ENCODE measurements around the gene ING3.
"Not testable (repeated sequence)": the region's sequence is repeated elsewhere in the genome, so short reads cannot be mapped to it uniquely, and the experiment has no call there.

ING3 gene

DNA sequence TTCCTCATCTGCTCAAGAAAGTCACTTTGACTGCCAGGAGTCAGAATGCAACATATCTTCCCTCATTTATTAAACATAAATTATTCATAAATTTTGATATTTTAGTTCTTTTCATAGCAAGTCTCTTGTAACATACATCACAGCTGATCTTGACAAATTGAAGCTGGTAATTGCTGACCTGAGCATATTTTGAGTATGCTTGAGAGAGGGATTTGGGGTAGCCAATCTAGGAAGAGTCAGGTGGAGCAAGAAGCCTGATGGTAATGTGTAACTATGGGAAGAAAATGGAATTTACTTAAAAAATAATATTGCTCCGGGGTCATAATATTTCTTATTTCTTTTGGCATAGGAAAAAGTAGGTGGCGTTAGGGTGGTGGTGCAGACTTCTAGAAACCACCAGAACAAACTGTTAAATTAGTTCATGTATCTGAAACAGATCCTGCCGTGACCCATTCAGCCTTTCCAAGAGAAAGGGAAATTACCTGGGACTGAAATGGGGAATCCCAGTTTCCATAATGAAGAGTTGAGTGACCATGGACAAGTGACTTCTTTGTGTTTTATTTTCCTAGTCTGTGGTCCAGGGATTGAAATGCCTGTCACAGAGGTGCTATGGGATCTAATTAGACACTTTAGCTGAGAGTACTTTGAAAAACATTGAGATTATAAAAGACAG lies 50.8 kb downstream of the ING3 start:
- no peak for DNase-seq (ENCODE audit: low read depth in 1 of 2, low spot score in 1 of 2)

DNA sequence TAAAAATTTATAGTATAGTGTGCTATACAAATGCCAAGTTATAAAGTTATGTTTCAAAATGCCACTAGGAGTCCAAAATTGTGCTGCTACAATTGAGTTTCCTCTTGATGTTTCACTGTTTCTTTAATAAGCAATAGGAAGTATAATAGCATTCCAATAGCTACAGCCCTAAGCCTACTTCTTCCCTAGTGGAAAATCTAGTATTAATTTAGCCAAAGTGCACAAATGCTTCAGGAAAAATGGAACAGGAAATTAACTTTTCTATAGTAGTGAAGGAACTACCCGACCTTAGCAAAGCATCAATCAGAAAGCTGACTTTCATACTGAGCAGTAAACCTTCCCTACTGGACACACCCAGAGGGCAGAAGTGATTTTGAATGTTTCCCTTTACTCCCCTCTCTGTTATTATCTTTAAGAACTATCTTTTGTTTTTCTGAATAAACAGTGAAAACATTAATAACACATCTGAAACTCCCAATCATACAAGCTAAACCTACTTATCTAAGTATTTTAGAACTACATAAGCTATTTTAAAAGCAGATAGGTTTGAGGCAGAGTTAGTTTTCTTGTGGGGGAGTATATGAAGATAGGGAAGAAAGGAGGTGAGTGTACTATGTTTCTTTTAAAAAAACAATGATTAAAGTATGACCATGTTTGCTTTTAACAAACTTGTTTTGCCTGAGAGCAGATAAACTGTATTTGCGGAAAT lies 51.6 kb downstream of the ING3 start:
- no peak for DNase-seq (ENCODE audit: low read depth in 1 of 2, low spot score in 1 of 2)

DNA sequence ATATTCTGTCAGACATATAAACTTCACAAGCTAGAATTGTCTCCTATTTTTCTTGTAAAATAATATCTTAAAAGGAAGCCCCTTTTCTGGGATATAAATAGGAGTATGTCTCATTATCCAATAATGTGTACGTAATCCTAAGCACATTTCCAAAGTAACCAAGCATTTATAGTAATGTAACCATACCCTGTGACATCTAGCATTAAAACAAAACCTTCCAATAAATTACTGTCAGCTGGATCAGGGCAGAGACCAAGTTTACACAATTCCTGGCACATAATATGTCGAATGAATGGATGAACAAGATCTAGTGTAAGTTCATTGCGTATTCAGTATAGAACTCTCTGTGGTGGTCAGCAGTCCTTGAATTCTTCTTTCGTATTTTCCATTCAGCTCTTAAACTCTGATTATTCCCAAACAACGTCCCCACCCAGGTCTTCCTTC lies 52.2 kb downstream of the ING3 start:
- DNase-seq (ENCODE audit: low read depth in 1 of 2, low spot score in 1 of 2) = no peak

DNA sequence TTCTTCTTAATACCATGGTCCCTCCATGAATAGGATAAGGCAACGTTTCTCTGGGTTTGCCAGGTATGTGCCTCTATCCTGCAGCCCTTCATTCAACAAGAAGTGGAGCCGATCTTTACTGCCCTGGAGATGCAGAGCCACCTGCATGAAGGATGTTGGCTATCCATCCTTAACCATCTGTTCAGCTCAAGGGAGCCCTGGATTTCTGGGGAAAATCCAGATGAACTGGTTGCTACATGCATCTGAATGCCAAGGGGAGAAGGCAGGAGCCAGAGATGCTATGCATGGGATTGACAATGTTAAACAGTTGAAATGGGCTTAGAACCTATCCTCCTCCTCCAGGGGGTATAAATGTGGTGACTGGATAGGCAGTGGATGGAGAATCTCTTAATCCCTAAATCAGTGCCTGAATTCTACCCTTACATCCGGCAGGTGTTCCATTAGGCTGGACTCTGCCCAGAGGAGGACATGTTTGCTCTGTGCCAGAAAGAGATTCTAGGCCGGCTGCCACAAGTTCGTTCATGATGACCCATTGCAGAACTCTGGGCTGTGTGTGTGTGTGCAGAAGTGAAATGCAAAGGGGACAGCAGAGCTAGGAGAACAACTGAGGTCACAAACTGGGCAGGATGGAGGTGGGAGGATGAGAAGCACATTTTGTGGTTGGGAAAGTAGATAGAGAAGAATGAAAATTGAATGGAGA lies 53.6 kb downstream of the ING3 start:
- DNase-seq (ENCODE audit: low read depth in 1 of 2, low spot score in 1 of 2) = no peak

DNA sequence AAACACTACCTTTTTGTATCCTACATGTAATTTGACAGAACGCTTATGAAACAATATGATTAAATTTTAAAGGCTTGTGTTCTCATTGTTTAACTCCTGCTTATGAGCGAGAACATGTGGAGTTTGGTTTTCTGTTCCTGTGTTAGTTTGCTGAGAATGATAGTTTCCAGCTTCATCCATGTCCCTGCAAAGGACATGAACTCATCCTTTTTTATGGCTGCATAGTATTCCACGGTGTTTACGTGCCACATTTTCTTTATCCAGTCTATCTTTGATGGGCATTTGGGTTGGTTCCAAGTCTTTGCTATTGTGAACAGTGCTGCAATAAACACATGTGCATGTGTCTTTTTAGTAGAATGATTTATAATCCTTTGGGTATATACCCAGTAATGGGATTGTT lies 54.5 kb downstream of the ING3 start:
- DNase-seq (ENCODE audit: low read depth in 1 of 2, low spot score in 1 of 2) = not testable (repeated sequence)

DNA sequence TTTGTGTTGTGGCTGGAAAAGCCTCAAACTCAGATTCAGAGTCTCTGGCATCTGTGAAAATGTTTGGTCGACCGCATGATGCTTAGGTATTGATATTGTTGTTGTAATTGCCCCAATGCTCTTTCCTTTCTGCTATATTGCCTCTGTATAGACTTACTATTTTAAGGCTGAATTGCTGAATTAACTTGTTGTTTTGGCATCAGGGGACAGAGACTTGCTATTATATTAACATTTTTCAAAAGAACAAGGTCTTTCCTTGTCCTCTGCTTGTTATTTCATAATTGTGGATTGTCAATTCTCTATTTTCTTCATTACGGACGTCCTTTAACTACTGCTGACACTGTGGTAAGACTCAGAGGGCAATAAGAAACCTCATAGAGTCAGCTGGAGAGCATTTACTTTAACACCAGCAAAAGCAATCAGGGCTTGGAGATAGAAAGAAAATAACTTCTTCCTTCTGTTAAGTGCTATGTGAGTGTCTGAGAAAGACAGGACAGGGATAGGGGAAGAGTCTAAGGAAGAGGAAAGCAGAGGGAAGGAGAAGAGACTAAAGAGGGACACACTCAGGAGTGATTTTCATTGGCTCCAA lies 55.5 kb downstream of the ING3 start:
- DNase-seq (ENCODE audit: low read depth in 1 of 2, low spot score in 1 of 2) = no peak

DNA sequence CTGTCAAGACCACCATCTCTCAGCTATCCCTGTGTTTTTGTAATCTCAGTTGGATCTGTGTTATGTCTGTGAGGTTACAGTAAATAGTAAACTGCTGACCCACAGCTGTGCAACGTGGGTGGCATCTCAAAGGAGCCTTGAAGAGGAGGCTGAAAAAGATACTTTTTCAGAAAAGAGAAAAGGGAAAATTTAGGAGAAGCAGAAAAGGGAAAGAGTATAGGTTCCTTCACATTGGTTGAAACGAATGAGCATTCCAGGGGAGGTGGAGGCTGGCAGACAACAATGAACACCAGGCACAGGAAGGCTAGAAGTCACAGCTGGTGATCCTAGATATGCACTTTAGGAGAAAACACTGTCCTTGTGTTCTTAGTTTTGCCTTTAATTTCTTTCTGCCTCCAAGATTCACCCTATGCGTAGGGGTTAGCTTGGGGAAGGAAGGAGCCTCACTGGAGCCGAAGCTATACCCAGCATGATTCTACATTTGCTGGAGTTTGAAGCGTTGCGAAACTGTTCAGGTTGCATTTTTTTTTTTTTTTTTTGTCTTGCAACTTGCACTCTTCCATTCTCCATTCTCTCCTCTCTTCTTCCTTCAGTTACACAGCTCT lies 56.2 kb downstream of the ING3 start:
- no peak for DNase-seq (ENCODE audit: low read depth in 1 of 2, low spot score in 1 of 2)

DNA sequence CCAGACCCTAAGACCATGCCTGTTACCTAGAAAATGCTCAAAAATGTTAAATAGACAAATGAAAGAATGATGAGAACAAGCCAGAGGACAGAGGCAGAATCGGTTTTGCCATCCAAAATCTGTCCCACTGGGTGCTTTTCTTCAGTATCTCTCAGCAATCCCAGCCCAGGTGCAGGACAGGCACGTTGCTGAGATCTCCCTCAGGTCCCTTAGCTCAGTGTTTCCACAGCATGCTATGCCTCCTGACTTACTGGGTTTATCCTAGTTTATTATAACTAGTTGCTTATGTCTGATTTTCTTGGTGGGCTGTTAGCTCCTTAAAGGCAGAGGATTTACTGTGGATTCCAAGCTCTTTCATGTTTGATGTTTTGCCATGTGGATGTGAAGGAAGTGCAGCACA lies 58.2 kb downstream of the ING3 start:
- DNase-seq (ENCODE audit: low read depth in 1 of 2, low spot score in 1 of 2) = no peak

DNA sequence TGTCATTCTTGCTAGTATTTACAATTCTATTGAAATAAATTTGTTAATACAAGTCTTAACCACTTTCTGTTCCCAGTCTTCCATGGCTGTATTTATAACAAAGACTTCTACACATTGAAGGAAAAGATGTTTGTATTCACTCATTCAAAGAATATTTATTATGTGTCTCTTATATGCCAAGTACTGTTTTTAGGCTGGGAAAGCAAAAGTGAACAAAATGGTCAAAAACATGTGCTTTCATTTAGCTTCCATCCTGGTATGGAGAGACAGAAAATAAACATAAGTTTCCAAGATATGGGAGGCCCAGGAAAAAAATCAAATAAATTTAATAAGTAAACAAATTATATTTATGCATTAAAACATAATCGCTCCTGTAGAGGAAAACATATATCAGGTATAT lies 60.8 kb downstream of the ING3 start:
- DNase-seq (ENCODE audit: low read depth in 1 of 2, low spot score in 1 of 2) = no peak

DNA sequence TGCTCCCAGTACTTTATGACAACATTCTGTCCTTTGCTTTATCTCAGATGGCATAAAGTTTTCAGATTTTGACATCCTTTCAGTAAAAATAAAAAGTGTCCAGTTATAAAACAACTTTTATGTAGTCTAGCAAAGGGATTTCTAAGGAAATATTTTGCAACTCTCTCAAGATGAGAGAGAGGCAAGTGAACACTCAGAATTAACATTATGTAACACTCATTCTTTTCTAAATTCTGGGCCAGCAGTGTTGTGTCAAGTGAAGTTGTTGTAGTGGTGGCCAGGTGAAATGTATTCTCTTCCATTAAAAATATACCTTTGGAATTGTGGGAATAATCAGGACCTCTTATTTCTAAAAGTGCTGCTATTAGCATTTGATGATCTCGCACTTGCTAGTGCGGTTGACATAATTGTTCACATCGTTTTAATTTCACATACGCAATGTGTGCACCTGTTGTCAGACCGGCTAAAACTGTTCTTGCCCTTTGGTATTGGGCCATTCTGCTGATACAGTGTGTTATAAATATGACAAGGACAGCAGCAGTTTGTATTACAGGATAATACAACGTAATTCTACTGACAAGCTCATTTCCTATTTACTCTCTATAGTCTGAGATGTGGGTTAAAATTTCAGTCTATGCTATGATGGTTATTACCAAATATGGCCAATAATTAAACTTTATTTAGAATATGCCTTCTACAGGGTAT lies 61.7 kb downstream of the ING3 start:
- no peak for DNase-seq (ENCODE audit: low read depth in 1 of 2, low spot score in 1 of 2)

DNA sequence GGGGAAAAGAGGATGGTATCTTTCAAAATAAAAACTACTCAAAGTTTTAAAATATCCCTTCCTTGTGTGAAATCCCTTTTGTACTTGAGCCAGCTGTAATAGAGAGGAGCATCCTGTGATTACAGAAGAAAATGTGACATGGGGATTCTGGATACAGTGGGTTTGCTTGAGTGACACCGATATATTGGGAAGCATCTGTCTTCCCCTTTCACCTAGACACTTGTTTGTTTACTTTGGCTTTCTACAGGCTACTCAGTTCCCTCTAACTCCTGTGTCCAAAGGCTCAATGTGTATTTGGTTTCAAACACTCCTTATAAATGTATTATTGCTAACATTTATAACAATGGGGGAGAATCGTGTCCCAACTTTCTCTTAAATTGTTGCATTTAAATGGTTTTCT lies 62.3 kb downstream of the ING3 start:
- DNase-seq (ENCODE audit: low read depth in 1 of 2, low spot score in 1 of 2) = no peak

DNA sequence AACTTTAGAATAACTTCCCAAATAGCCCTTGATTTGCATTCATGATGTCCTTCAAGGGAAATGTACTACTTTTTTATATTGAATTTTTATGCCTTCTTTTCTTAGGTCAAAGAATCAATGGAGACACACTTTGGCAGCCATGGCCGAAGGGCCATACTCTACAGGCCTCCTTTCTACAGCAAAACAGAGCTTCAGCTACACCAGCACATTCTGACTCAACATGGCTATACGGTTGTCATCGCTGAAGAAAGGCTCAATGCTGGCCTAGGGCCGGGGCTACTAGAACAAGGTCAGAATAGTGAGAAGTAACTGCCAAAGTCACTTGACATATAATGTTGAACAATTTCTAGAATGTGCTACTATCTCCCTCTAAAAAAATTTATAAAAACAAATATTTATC lies 65.0 kb downstream of the ING3 start:
- no peak for DNase-seq (ENCODE audit: low read depth in 1 of 2, low spot score in 1 of 2)

DNA sequence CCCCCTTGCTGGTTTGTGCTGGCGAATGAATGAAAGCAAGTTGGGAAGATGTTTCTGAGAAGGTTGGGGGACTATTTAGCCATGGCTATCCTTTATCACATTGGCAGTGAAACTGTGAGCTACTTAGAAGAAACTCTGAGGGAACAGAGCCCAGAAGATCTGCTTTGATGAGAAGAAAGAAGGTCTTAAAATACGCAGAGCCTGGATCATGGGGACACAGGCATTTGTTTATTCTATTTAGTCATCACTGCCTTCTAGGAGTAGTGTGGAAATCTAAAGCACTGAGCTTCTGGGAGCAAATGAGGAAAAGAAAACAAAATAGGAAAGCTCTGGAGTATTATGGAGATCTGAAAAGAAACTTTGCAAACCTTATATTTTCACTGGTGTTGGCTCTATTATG lies 66.4 kb downstream of the ING3 start:
- DNase-seq (ENCODE audit: low read depth in 1 of 2, low spot score in 1 of 2) = no peak

DNA sequence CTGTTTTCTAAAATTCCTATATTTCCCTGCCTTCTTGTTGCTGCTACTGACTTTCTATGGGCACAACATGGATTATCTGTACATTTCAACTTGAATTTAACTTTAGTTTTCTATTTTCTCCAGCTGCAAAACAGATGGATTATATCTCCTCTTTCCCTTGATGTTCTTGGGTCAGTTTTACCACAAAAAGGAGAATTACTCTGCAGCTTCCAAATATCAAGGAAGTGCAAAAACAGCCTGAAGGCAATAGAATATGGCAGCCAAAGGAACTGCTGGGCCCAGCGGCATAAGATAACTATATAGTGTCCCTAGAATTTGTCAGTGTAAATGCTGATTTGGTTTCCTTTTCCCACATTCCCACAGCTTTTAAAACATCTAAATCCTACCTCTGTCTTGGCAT lies 67.0 kb downstream of the ING3 start:
- no peak for DNase-seq (ENCODE audit: low read depth in 1 of 2, low spot score in 1 of 2)

DNA sequence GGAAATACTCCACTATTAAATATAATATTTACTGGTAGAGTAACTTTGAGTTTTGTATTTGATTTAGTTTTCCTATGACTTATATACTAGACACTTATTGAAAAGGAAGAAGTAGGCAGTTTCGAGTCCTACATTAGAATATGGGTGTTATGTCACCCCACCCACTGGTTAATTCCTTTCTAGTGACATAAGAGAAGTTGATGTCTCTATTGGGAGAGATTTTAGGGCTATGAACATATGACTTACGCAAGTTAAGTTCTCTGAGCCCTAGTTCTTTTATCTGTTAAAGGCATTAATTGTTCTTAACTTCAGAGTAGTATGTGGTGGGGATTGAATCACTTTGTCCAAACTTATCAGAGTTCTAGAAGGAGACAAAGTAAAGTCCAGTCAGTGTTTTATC lies 68.4 kb downstream of the ING3 start:
- DNase-seq (ENCODE audit: low read depth in 1 of 2, low spot score in 1 of 2) = no peak

DNA sequence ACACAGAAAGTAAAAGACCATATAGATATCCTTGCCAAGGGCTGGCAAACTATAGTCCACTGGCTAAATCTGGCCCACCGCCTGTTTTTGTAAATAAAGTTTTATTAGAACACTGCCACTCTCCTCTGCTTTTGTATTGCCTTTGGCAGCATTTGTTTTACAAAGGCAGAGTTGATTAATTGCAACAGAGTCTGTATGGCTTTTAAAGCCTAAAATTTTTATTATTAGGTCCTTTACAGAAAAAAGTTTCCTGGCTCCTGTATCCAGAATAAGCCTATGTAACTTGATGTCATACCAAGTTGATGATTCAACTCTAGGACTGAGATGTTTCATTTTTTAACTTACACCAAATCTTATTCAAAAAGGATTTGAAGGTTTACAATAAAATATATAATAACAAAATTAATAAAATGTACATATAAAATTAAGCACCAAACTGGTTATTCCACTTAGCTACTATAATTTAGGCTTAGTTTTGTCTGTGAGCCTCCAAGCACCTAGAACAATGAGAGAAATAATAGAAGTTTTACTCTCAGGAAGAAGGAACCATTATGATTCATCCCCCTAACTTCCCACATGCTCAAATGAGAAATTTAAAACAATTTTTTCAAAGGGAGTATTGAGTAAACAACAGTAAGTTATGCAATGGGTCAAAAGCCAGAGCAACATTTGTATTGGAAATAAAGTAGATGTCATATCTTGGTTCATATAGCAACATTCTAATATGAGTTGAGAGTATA lies 69.8 kb downstream of the ING3 start:
- DNase-seq (ENCODE audit: low read depth in 1 of 2, low spot score in 1 of 2) = no peak

DNA sequence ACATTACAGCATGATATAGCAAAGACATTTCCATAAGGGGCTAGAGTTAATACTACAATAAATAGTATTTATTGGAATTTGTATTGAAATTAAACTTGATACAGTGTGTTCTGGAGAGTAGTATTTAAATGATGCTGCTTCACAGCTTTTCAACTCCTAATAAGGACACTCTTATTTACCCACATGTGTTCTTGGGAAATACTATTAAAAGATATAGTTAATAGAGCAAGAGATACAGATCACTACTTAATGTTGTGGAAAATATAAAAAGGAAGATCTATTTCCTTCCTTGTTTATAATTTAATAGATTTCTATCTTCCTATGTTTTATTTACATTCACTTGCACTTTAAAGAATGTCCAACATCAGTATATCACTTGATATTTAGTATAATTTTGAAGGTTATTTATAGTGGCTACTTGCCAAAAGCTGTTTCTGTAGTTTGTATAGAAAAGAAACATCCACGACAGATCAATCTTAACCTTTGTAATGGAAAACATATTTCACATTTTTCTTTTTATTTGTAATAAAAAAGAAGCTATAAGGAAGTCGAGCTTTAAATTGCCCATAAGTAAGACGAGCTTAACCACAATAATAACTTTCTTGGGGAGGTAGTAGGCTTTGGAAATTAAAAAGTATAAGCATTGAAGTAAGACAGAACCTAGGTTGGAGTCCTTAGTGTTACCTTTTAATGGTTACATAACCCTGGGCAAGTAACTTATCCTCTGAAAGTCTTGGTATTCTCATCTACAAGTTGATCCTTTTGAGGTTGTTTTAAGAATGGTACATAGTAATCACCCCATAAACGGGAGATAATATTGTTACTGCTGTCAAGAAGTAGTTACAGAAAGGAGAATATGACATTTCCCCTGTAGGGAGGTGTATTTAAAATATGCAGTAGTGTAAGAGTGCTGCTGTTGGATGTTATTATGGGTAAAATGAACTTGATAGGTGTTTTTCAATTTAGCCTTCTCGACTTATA lies 70.7 kb downstream of the ING3 start:
- no peak for DNase-seq (ENCODE audit: low read depth in 1 of 2, low spot score in 1 of 2)

DNA sequence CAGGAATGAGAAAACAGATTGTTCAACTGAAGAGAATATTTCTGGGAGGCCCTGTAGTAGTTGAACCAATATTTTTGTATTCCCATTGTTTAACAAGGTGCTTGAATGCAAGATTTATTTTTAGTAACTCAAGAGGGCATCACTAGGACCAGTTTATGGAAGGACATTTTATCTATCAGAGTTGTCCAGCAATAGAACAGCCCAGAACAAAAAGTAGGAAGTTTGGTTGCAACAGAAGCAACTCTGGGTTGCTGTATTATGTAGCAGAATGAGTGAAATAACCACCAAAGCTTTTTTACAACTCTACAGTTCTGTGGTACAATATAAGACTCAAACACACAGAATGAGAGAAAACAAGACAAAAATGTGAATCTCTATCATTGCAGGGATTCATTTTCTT lies 72.6 kb downstream of the ING3 start:
- DNase-seq (ENCODE audit: low read depth in 1 of 2, low spot score in 1 of 2) = no peak

Data from activated T-helper 1 cell treated with anti-CD3 and anti-CD28 coated beads, Interleukin-2, amount 50 U/mL, for 16 hours (primary cell).